C4-2B (cell line): Measurements from ENCODE around the gene DGKG.

ENCODE experiments used
- ZFX ChIP-seq: fragments of 450-650 bp; IDR thresholded peaks from 2 replicates; pipeline ENCODE4 v1.6.1; 2017
- TF ChIP-seq, protein P1 (sequence below): fragments of 450-650 bp; conservative IDR thresholded peaks from 2 replicates; pipeline ENCODE4 v1.5.1; 2017; ENCODE audit warnings: mild to moderate bottlenecking

DNA sequence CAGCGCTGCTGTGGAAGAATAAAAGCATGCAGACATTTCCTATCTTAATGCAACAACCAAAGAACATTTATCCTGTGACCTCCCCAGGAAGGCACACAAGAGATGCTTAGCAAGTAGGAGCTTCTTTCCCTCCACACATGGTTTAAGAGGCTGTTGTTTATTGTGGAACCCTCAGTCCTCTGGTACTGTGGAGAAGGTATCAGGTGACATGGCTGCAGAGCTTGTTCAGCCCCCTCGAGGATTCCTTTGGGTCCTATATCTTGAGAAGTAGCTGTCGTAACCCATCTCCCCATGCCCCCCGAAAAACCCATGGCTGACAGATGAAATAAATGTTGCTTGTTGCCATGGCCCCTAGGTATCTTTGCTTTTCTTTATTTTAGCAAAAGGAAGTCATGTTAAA lies 232.8 kb downstream of the DGKG start:
- TF ChIP-seq, protein P1, sequence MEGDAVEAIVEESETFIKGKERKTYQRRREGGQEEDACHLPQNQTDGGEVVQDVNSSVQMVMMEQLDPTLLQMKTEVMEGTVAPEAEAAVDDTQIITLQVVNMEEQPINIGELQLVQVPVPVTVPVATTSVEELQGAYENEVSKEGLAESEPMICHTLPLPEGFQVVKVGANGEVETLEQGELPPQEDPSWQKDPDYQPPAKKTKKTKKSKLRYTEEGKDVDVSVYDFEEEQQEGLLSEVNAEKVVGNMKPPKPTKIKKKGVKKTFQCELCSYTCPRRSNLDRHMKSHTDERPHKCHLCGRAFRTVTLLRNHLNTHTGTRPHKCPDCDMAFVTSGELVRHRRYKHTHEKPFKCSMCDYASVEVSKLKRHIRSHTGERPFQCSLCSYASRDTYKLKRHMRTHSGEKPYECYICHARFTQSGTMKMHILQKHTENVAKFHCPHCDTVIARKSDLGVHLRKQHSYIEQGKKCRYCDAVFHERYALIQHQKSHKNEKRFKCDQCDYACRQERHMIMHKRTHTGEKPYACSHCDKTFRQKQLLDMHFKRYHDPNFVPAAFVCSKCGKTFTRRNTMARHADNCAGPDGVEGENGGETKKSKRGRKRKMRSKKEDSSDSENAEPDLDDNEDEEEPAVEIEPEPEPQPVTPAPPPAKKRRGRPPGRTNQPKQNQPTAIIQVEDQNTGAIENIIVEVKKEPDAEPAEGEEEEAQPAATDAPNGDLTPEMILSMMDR: no peak
- no peak for TF ChIP-seq ZFX
